GM18519 (cell line): ENCODE measurements around the gene KCNIP3.
"Not testable (repeated sequence)": the region's sequence is repeated elsewhere in the genome, so short reads cannot be mapped to it uniquely, and the experiment has no call there.

ENCODE experiments used
- ATAC-seq: cut with Tn5 transposase; IDR thresholded peaks from one replicate; pipeline ENCODE4 v1.9.1; 2021; ENCODE audit warnings: mild to moderate bottlenecking, moderate library complexity; ENCODE audit not compliant: unreplicated experiment, low FRiP score

Gene KCNIP3

DNA sequence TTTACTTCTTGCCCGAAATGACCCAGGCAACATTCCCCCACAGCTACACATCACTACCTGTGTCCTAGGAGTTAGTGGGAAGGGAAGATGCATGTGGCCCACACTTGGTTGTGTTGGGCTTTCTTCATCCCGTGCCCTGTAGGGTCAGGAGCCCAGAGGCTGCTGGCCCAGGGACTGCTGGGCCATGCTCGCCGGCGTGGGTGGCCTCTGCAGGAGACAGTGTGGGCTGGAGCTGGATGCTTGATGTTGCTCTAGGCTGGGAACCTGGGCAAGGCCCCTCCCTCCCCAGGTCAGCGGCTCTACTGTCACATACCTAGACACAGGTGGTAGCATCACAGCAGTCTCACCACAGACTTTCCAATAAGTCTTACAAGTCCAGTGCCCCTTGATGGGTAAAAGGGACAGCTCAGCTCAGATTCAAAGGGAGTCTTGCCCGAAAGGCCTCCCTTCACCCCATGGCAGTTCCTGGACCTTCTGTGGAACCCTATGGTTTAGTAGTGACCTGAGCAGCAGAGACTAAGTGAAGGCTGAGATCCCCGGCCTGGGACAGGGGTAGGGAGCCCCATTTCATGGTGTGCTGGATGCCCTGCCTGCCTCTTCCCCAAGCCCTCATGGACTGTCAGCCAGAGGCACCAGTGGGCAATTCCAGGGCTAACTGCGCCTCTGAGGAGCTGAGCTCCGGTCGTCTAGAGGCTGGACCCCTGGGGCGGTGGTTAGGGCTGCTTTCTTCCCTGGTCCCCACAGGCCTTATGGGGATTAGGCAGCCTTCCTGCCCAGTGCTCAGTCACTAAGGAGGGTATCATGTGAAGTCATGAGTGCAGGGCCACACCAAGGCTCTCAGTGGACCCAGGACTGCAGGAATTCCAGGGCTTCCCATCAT lies 59.9 kb downstream of the KCNIP3 start:
- ATAC-seq, result no peak

DNA sequence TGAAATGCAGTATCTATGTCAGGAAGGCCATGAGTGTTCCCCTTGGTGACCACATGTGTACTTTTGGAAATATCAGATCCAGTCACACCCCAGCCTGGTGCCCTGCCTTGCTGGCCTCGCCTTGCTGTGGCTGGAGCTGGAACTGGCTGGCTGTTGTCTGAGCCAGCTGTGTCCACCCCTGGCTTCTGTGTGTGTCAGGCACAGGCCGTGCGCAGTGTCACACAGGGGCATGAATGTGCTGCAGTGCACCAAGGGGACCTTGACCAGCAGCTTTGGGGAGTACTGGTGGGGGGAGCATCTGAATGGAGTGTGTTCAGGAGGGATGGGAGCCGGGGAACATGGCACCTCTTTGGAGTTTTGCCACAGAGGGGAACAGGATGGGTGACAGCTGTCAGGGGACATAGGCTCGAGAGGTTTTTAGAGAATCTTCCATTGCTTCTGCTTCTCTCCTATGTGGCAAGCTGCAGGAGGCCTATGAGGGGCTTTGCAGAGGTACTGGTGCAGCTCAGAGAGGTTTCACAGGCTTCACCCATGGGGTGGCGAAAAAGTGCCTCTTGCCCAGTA lies 60.7 kb downstream of the KCNIP3 start:
- no peak for ATAC-seq

DNA sequence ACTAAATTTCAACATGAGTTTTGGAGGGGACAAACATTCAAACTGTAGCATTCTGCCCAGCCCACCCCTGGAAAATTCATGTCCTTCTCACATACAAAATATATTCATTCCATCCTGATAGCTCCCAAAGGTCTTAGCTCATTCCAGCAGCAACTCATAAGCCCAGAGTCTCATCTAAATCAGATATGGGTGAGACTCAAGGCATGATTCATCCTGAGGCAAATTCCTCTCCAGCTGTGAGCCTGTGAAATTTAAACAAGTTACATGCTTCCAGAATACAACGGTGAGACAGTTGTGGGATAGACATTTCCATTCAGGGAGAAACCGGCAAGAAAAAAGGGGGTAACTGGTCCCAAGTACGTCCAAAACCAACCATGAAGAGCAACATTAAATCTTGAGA lies 61.9 kb downstream of the KCNIP3 start:
- ATAC-seq, result no peak

DNA sequence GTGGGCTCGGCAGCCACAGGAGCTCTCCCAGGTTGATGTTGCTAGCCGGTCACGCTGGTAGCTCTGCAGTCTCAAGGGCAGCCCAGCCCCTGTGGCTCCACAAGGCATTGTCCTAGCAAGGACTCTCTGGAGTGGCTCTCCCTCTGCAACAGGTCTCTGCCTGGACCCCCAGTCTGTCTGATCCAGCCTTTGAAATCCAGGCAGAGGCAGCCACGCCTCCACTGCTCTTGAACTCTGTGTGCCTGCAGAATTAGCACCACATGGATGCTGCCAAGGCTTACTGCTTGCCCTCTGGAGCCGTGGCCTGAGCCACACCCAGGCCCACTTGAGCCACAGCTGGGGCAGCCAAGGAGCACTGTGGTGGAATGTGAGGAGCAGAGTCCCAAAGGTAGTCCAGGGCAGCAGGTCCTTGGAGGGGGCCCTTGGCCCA lies 62.4 kb downstream of the KCNIP3 start:
- no peak for ATAC-seq

DNA sequence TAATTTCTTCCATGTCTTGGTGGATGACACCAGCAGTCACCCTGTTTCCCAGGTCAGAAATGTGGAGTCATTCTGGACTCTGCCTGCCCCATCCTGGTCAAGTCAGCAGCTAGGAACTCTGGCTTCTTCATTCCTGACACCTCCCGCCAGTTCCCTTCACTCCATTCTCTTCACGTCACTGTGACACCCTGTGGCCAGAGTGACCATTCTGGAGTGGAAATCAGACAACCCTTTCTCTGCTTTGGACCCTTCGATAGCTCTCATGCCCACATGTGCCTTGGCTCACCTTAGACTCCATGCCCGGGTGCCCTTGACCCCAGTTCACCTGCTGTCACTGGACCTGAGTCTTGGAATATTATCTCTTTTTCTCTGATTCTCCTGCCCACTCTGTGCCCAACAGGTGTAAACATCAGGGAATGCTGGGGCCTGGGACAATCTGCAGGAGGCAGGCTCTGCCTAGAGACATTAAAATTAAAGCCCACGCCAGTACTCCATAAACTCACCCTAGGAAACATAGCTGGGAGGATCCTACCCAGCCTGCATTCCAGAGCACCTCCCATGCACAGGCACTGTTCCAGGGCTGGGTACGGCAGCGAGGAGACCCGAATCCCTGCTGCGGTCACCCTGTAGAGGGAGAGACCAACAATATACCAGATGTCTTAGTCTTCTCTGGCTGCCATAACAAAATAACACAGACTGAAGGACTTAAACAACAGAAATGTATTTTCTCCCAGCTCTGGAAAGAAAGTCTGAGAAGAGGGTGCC lies 64.3 kb downstream of the KCNIP3 start:
- ATAC-seq, result no peak

DNA sequence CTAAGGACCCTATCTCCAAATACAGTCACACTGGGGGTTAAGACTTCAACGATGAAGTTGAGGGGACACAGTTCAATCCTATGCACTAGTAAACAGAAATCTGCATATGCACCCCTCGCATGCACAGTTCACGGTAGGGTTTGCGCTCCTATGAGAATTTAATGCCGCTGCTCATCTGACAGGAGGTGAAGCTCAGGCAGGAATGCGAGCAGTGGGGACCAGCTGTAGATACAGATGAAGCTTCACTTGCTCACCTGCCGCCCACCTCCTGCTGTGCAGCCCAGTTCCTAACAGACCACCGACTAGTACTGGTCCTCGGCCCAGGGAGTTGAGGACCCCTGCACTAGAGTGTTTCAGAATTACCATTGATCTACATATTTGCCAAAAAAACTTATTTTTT lies 65.3 kb downstream of the KCNIP3 start:
- ATAC-seq, result no peak

DNA sequence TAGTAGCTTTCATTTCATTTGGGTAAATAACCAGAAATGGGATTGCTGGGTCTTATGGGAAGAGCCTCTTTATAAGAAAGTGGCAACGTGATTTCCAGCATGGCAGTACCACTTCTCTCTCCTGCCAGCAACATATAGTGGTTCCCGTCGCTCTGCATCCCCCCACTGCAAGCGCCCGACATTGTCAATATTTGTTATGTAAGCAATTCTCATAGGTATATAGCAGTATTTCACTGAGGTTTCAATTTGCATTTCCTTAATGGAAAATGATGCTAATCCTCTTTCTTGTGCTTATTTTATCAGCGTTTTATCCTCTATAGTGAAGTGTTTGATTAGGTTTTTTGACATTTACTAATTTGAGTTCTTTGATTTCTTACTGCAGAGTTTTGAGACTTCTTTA lies 69.4 kb downstream of the KCNIP3 start:
- ATAC-seq, result no peak

DNA sequence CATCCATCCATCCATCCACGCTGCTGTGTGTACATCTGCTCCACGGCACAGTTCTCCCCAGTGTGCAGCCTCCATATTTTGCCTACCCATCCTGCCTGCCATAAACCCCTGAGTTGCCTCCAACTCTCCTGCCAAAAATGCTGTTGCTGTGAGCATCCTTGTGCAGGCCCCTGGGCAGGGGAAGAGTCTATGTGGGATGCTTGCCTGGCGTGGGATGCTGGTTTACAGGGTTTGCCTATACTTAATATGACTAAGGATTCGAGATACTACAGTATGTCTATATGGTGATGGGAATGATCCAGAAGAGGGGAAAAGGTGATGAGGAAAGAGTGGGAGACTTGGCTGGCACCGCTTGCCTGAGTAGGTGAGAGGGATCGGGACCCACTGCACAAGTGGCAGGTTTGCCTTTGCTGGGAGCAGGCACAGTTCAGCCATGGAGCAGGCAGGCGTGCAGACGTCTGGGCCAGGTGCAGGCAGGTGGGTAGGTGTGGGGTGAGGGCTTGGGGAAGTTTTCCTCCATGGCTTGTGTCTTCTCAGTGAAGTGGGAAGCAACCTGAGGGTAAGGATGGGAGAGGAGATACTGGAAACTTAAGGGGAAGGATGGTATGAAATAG lies 75.2 kb downstream of the KCNIP3 start:
- ATAC-seq, result no peak

DNA sequence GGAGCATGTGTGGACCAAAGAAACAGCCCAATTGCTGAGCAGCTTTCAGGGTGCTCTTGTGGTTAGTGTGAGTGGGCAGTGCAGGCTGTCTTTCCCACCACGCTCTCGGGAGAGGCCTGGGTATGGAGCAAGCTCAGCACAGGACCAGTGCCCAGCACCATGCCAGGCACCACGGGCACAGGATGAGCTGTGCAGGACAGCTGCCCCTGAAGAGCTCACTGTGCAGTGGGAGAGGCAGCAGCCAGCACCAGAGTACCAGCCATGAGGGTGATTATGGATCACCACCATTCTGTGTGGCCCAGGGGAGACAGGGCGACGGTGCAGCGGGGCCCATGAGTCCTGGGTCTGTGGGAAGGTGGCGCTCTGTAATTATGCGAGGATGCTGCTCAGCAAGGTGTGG lies 75.7 kb downstream of the KCNIP3 start:
- no peak for ATAC-seq

DNA sequence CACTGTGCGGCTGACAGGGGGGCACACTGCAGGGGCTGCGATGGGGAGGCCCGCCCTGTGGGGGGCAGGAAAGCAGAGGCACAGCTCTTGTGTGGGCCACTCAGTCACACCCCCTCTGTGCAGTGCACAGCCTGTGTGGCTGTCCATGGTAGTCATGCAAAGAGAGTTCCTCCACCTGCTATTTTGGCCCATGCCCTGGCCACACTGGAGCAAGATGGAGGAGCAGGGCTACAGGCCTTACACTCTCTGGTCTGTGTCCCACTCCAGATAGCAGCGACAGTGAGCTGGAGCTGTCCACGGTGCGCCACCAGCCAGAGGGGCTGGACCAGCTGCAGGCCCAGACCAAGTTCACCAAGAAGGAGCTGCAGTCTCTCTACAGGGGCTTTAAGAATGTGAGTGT lies 76.9 kb downstream of the KCNIP3 start:
- ATAC-seq, result no peak

DNA sequence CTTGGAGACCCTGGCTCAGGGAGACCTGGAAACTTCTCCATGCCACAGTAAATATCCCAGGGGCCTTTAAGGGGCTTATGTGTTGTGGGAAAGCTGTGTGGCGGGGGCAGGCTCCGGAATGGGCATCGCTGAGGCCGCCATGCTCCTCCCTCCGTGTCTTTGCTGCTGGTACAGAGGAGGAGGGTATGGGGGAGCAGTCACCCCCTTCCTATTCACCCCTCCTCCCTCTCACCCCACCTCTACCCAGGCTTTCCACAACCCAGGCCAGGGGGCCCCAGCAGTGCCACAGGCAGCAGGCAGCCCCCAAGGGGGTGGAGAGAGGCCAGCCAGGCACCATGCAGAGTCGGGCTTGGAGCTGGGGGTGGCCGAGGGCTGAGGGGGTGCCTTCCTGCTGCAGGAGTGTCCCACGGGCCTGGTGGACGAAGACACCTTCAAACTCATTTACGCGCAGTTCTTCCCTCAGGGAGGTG lies 77.3 kb downstream of the KCNIP3 start:
- ATAC-seq, result no peak

DNA sequence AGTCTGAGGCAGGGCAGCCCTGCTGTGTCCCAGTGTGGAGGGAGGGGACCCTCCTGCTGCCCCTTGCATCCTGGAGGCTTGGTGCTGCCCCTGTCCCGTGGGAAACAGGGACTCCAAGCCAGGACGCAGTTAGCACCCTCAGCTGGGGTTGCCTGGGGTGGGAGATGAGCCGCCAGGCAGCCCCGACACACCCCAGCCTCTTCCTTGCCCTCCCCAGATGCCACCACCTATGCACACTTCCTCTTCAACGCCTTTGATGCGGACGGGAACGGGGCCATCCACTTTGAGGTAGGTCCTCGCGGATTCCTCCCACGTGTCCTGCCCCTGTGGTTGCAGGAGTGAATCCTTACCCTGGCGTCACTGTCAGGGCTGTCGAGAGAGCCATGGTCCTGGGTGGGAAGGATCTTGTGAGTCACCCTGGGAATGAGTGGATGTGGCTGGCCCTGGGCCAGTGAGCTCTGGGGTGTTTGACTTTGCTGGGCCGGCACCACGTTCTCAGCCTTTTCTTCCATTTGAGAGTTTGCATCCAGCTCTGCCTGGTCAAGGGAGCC lies 77.8 kb downstream of the KCNIP3 start:
- ATAC-seq, result no peak

DNA sequence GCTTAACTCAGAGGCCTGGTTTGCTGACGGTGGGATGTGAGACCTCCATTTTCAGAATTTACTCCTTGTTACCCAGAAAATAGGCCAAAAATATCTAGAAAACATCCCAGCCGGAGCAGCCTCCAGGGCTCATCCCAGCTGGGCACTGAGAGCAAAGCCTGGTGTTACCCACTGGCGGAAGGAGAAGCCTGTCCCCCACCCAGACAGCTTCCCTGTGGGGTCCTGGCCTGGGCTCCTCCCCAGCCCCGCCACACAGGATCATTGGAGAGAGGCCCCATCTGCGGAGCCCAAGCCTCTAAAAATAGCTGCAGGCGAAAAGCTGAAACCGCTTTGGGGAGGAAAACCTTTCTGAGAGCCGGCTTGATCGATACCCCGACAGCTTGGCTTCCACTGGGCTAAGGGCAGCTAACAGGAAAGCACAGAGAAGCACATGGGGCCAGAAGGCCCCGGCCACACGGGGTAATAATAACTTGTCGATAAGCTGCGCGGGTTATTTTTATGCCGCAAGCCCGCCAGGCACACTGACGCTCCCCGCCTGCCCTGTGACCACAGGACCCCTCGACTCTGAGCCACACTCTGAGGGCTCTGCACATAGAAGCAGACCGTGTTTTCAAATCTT lies 78.5 kb downstream of the KCNIP3 start:
- ATAC-seq, result no peak

DNA sequence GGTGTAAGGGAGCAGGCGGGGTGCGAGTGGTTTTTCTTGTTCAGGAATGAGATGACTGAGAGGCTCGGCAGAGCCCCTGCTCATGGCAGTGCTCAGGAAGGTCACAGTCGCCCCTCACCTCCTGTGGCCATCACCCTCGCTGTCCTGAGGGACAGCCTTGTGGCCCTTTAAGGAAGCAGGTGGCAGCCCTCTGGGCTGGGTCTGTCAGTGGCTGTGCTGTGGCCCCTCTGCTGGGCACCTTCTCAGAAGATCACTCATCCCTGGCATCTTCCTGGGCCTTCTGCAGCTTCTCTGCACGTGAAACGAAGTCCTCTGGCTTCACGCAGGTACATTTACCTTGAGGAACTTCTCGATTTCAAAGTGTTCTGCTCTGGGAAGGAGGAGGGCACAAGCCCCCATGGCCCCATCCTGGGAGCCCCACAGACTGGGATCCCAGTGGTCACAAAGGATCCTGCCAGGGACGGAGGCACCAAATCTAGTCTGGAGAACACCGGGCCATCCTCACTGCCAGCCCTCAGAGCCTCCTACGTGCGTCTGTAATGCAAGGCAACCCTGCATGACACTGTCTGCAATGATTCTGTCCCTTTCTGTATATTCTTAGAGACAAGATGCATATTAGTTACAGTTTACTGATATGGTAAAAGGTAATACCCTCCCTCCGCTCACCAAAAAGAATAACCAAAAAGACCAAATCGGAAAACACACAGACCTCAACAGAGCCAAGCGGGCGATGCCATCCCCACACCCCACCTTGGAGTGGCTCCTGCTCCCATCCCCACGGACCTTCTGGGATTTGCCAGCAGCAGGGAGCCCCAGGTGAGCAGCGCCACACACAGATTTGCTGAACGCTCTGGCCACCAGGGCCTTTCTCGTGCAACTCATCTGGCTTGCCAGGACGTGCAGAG lies 79.4 kb downstream of the KCNIP3 start:
- ATAC-seq, result no peak

DNA sequence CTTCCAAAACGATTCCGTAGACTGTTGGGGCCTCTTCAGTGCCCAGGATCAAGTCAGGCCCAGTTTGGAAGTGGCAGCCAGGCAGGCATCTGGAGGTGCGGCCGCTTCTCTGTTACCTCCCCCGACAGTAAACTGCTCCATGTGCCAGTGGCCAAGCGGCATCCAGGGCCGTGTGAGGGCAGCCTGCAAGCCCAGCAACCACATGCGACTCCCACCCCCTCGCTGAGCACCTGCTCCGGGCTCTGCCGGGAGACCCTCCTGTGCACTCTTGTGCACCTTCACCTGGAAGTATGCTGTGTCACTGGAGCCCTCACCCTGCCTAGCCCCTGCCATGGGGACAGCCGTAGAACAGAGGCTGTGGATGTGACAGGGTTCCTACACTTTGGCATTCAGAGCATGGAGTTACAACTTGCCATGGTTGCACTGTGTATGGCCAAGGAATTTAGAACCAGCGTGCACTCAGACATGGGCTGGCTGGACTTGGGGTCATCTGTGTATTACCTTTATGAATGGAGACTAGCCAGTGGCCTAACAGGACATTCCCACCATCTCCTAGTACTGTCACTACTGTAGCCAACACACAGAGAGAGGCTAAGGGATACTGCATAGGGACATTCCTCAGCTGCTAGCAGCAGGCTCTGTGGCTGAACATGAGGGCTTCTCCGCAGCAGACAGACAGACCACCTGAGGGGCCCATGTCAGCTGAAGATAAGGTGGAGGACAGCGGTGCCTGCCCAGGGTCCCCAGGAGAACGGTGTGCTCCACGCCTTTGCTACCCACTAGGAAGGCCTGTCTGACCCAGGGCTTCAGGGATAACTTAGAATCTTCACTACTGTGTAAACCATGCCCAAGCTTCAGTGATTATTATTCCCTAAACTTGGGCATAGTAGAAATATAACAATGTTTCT lies 80.3 kb downstream of the KCNIP3 start:
- ATAC-seq, result no peak

DNA sequence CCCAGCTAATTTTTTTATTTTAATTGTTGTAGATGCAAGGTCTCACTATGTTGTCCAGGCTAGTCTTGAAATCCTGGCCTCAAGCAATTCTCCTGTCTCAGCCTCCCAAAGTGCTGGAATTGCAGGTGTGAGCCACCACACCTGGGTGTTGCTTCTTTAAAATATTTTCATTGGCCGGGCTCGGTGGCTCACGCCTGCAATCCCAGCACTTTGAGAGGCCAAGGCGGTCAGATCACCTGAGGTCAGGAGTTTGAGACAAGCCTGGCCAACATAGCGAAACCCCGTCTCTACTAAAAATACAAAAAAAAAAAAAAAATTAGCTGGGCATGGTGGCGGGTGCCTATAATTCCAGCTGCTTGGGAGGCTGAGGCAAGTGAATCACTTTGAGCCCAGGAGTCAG lies 81.1 kb downstream of the KCNIP3 start:
- not testable (repeated sequence) for ATAC-seq

DNA sequence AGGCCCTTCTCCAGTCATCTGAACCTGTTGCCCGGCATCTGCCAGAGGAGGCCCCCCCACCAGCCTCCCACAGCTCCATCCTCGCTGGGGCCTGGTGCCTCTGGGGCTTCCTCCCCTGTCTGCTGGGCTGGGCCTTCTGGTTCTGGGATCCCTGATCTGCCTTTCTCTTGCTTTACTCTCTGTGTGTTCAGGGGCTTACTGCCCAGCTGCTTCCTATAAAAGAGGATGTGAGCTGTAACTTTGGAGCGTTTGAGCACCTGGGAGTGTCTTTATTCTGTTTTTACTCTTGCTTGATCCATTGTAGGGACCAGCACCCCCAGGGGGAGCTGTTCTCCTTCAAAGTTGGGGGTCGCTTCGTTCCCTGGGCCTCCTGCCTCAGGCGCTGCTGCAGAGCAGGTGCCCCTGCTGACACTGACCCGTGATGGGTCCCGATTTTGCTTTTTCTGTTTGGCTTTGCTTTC lies 82.3 kb downstream of the KCNIP3 start:
- ATAC-seq, result no peak

DNA sequence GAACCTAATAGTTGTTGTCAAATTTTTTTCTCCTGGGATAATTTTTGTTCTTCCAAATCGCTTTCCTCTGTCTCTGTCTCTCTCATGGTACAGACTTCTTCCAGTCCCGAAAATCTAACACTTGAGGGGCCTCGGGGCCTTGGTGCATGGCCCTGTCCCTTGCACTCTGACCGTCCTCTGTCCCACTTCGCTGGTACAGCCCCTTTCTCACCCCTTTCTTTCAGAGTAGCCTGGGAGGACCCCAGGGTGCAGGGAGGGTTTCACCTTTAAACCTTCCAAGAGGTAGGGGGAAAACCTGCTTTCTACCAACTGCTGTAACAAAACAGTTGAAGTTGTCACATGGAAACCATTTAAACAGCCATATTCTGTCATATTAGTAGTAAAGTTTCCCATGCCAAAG lies 83.1 kb downstream of the KCNIP3 start:
- no peak for ATAC-seq
